Stomach (tissue), 9 donors: ENCODE measurements around the gene MEIKIN. TPM values are rescaled to one million over a fixed set of nuclear protein-coding genes. Genes with fewer than 3 reads are reported as not detected.
A peak's percentile ranks its signal among the peaks of the same experiment; 100 is the strongest.

Source experiments
- DNase-seq, 2 donors: peaks; one replicate each; pipeline versions ENCODE4 v3.0.0 to v3.0.0-alpha.2; 2013 to 2019
- H3K27ac ChIP-seq, 5 donors: fragments of 200-600 bp in 4 of 5; sonication (generic) in 4 of 5; one replicate each; pipeline ENCODE4 v1.5.1; 2013 to 2019; ENCODE audit warnings: mild to moderate bottlenecking in 1 of 5, moderate library complexity in 1 of 5
- H3K27me3 ChIP-seq, 3 donors: fragments of 200-600 bp; sonication (generic); one replicate each; pipeline ENCODE4 v1.5.1; 2017 to 2019; ENCODE audit warnings: mixed run types in 1 of 3
- H3K36me3 ChIP-seq, 4 donors: fragments of 200-600 bp; sonication (generic); 1 replicate in 3 of 4; 2 replicates in 1 of 4; pipeline ENCODE4 v1.5.1; 2016 to 2019
- H3K4me1 ChIP-seq, 4 donors: fragments of 200-600 bp; sonication (generic); one replicate each; pipeline ENCODE4 v1.5.1; 2016 to 2019
- H3K4me3 ChIP-seq, 4 donors: fragments of 200-600 bp; sonication (generic) in 3 of 4; one replicate each; pipeline ENCODE4 v1.5.1; 2016 to 2019; ENCODE audit warnings: mild to moderate bottlenecking in 1 of 4
- H3K9me3 ChIP-seq, 4 donors: fragments of 200-600 bp; sonication (generic); one replicate each; pipeline ENCODE4 v1.5.1; 2016 to 2019
- EP300 ChIP-seq: sonication (generic); formaldehyde crosslinking; IDR thresholded peaks from one replicate; pipeline ENCODE4 v1.6.1; 2017; ENCODE audit warnings: antibody characterized with exemption
- POLR2A ChIP-seq, 4 donors: fragments of 450-650 bp; IDR thresholded peaks; one replicate each; pipeline ENCODE4 v1.6.1; 2016; ENCODE audit warnings: antibody characterized with exemption in 4 of 4, control low read depth in 2 of 4, mild to moderate bottlenecking in 1 of 4, moderate library complexity in 1 of 4
- POLR2AphosphoS5 ChIP-seq, 3 donors: sonication (generic); formaldehyde crosslinking; IDR thresholded peaks; one replicate each; pipeline ENCODE4 v1.6.1; 2016; ENCODE audit warnings: antibody characterized with exemption in 3 of 3
- WGBS, 5 donors: extraction: QIAGEN DNeasy Blood & Tissue Kit in 3 of 5; methylation state at CpG; one replicate each; pipeline versions ENCODE4 v1.1.5 to v1.1.7; 2013 to 2018; 5-methylcytosine and 5-hydroxymethylcytosine counted together
- intact Hi-C: fragments of 100-400 bp; cut with DNase I; formaldehyde crosslinking; loops from one replicate; pipeline ENCODE4 v1.15.1; 2023; ENCODE audit warnings: low total_unique reads
- polyA plus RNA-seq, 3 donors: library from polyadenylated mRNA; stranded (reverse); fragments of 200-250 nt; gene quantifications; one replicate each; pipeline ENCODE4 v1.2.3, GENCODE V29; 2013
- total RNA-seq, 5 donors: library from RNA; depleted of rRNA; stranded (reverse); fragments of >200 nt; gene quantifications; one replicate each; pipeline versions ENCODE4 v1.1.0 to v1.2.3, GENCODE V29; 2014 to 2016
- TF ChIP-seq, protein P1 (sequence below), 7 experiments: fragments of 450-650 bp in 4 of 7; fragments of 200-600 bp in 3 of 7; sonication (generic) in 3 of 7; IDR thresholded peaks; one replicate each; pipeline ENCODE4 v1.5.1; 2016 to 2019; ENCODE audit warnings: antibody characterized with exemption in 7 of 7, control low read depth in 2 of 7, mild to moderate bottlenecking in 1 of 7
- donor health status: healthy with polysubstance abuse.
- donor health status: Bipolar disorder and iron deficiency.
- donor health status: healthy.

Gene MEIKIN
- total and polyA plus RNA-seq, 8 donors = 0.37 TPM; not detected in 7

DNA sequence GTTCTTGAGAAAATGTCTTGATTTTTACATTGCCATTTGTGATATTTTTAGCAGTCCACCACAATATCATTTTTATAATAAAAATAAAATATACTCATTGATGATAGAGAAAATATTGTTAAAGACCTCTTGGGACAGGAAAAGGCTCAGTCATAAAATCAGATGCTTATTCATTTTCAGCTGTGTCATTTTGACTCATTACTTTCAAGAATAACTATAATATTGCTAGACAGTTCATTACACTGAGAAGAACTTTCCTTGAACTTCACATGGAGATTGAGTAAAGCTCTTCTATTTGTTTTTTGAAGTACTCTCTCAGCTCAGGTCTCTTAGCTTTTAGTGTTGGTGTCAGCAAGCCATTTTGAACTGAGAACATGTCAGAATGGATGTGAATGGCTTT lies 8.5 kb upstream of the MEIKIN start:
- Histone ChIP-seq H3K9me3 (no peaks in the 10 kb centered on the region), H3K4me1 (no peaks in the 10 kb centered on the region), H3K27ac (no peak overlapping the region), H3K36me3 (no peaks in the 10 kb centered on the region), H3K4me3 (no peak overlapping the region), H3K27me3 (no peaks in the 10 kb centered on the region)
- intact Hi-C loops = no loop called here
- no peak for DNase-seq
- TF ChIP-seq, protein P1, sequence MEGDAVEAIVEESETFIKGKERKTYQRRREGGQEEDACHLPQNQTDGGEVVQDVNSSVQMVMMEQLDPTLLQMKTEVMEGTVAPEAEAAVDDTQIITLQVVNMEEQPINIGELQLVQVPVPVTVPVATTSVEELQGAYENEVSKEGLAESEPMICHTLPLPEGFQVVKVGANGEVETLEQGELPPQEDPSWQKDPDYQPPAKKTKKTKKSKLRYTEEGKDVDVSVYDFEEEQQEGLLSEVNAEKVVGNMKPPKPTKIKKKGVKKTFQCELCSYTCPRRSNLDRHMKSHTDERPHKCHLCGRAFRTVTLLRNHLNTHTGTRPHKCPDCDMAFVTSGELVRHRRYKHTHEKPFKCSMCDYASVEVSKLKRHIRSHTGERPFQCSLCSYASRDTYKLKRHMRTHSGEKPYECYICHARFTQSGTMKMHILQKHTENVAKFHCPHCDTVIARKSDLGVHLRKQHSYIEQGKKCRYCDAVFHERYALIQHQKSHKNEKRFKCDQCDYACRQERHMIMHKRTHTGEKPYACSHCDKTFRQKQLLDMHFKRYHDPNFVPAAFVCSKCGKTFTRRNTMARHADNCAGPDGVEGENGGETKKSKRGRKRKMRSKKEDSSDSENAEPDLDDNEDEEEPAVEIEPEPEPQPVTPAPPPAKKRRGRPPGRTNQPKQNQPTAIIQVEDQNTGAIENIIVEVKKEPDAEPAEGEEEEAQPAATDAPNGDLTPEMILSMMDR (IDR thresholded peaks at IDR 0.05) = no peak
- TF ChIP-seq POLR2AphosphoS5 (IDR thresholded peaks at IDR 0.05) = no peak

DNA sequence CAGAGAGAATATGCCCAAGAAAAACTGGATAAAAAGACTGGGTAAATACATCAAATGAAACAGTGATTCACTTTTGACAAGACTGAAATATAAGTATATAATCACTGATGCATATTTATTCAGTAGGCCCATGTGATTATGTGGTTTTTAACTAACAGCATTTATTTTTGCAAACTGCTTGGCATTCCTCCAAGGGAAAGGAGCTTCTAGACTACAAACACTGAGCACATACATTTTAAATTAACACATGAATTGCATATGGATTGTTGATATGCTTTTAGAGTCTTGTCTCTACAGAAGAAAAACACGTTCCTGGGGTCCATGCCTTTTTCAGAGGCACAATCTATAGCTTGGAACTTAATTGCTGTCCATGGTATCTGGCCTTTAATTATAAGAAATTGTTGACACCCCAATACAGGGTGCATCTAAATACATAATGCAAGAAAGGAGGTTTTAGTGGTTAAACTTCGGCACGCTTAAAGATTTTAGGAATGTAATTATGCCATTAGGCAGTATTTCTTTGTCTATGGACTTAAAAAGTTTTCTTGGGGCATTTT lies 6.9 kb upstream of the MEIKIN start:
- Histone ChIP-seq H3K27ac (no peak overlapping the region), H3K27me3 (no peaks in the 10 kb centered on the region), H3K9me3 (no peaks in the 10 kb centered on the region), H3K4me1 (no peaks in the 10 kb centered on the region), H3K4me3 (no peak overlapping the region), H3K36me3 (no peaks in the 10 kb centered on the region)
- intact Hi-C loops = no loop called here
- TF ChIP-seq POLR2AphosphoS5 (IDR thresholded peaks at IDR 0.05) = no peak
- TF ChIP-seq POLR2A (IDR thresholded peaks at IDR 0.05) = no peak
- TF ChIP-seq, protein P1 (IDR thresholded peaks at IDR 0.05) = no peak
- TF ChIP-seq EP300 = no peak
- DNase-seq = peak in 1 of 2 donors; percentile 40
- WGBS, 5 donors = 34 to 77% (median 57%) methylated on average over 3 of the region's 3 CpGs

DNA sequence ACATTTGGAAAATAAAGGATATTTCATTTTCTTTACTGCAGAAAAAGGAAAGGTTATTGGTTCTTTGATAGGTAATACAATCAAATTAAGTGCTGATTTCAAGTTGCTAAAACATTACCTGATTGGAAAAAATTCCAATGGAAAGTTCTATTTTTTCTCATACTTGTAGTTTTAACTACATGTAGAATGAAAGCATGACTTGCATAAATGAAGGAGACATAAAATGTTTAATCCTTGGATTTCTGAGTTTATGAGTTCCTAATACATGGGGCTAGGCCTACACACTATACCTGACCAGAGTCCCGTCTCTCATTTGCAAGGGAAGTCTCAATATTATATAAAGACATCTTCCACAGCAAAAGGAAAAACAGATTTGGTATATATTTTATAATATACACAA lies 5.2 kb upstream of the MEIKIN start:
- Histone ChIP-seq H3K27ac (no peak overlapping the region), H3K9me3 (no peaks in the 10 kb centered on the region), H3K27me3 (no peaks in the 10 kb centered on the region), H3K4me1 (no peaks in the 10 kb centered on the region), H3K36me3 (no peaks in the 10 kb centered on the region), H3K4me3 (no peak overlapping the region)
- intact Hi-C loops = no loop called here
- WGBS, 5 donors = 92 to 100% (median 92%) methylated on average over 1 of the region's 1 CpG
- DNase-seq = no peak
- TF ChIP-seq POLR2AphosphoS5 (IDR thresholded peaks at IDR 0.05) (no peak), POLR2A (IDR thresholded peaks at IDR 0.05) (no peak), EP300 (no peak)
- TF ChIP-seq, protein P1 (IDR thresholded peaks at IDR 0.05) = no peak

DNA sequence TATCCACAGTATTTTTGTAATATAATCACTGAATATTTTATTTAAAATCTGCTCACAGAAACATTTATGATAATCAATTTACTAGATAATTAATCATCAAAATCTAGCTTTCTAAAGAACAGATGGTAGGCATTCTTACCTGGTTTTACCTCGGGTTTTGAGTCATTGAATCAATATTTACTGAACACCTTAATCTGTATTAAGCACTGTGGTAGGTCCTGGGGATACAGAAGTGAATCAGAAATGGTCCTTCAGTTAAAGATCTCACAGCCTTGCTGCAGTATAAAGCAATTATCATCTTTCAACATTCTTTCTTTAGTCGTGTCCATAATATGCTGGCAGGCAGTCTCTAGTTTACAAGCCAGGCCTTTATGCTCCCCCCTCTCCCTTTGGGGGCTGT lies 2.0 kb upstream of the MEIKIN start:
- Histone ChIP-seq H3K9me3 (no peaks in the 10 kb centered on the region), H3K4me1 (no peaks in the 10 kb centered on the region), H3K36me3 (no peaks in the 10 kb centered on the region), H3K4me3 (no peak overlapping the region), H3K27ac (no peak overlapping the region), H3K27me3 (no peaks in the 10 kb centered on the region)
- DNase-seq = no peak
- intact Hi-C loops = no loop called here
- 14 to 30% (median 19%) methylated on average over 2 of the region's 2 CpGs for WGBS, 5 donors
- TF ChIP-seq POLR2A (IDR thresholded peaks at IDR 0.05) (no peak), EP300 (no peak), POLR2AphosphoS5 (IDR thresholded peaks at IDR 0.05) (no peak)
- TF ChIP-seq, protein P1 (IDR thresholded peaks at IDR 0.05) = no peak
